GM18519 (cell line): ENCODE data around the gene CCDC170.

Source experiments
- ATAC-seq: cut with Tn5 transposase; IDR thresholded peaks from one replicate; pipeline ENCODE4 v1.9.1; 2021; ENCODE audit warnings: mild to moderate bottlenecking, moderate library complexity; ENCODE audit not compliant: unreplicated experiment, low FRiP score

The CCDC170 gene

GRCh38 chr6:151641028-151641427 lies 147.2 kb downstream of the CCDC170 start:
- ATAC-seq: no peak

DNA sequence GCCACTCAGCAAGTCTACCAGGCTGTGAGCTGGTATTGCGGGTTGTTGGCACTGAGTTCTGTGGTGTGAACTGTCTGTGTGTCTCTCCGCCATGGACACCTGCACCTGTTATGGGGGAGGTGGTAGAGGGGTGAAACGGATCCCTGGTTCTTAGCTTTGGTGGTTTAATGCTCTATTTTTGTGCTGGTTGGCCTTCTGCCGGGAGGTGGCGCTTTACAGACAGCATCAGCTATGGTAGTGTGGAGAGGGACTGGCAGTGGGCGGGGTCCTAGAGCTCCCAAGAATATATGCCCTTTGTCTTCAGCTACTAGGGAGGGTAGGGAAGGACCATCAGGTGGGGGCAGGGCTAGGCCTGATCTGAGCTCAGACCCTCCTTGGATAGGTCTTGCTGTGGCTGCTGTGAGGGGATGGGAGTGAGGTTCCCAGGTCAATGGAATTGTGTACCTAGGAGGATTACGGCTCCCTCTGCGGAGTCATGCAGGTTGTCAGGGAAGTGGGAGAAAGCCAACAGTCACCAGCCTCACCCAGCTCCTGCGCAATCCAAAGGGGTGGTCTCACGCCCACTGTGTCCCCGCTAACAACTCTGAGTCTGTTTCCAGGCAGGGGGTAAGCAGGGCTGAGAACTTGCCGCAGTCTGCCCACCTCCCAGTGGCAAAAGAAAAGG lies 154.3 kb downstream of the CCDC170 start:
- ATAC-seq: no peak

- ATAC-seq: no peak
Measured at GRCh38 chr6:151649835-151650234, 156.0 kb downstream of the CCDC170 start.

GRCh38 chr6:151651639-151652038 lies 157.8 kb downstream of the CCDC170 start:
- no peak for ATAC-seq

GRCh38 chr6:151652325-151652724 lies 158.5 kb downstream of the CCDC170 start:
- ATAC-seq: no peak

- ATAC-seq: no peak
Measured at GRCh38 chr6:151655099-151655498, 161.3 kb downstream of the CCDC170 start.

DNA sequence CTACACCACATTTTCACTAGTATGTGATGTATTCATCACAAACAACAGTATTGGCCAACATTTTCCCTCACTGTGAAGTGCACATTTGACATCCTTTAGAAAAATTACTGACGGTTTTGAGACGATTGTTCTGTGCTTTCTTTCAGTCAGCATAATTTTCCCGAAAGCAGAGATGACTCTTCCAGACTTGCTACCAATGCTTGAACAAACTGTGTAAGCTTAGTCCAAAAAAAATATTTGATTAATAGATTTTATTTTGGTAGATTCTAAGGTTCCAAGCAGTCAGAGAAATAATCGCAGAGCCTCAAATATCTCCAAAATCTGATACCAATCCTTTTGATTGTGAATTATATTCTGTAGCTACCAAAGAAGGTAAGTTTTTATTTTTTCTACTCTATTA lies 162.6 kb downstream of the CCDC170 start:
- no peak for ATAC-seq

DNA sequence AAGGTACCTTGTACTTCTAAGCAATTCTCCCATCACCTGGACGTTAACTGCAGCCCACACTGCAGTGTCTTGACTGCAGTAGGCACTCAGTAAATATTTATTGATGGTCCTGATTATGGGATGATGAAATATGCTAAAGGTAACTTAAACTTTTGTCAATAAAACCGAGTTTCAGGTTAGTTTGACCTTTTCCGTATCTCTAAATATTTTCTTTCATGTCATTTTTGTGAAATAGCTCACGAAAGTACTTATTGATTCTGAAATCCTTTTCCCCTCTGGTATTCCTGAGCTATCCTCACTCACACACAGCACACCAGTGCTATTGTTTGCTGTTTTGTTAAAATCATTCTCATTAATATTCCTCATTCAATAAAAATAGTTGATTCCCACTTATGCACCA lies 164.3 kb downstream of the CCDC170 start:
- no peak for ATAC-seq

GRCh38 chr6:151659212-151659611 lies 165.4 kb downstream of the CCDC170 start:
- ATAC-seq: no peak

- ATAC-seq: no peak
Measured at GRCh38 chr6:151661509-151661908, 167.7 kb downstream of the CCDC170 start.

GRCh38 chr6:151661928-151662327 lies 168.1 kb downstream of the CCDC170 start:
- ATAC-seq: no peak

DNA sequence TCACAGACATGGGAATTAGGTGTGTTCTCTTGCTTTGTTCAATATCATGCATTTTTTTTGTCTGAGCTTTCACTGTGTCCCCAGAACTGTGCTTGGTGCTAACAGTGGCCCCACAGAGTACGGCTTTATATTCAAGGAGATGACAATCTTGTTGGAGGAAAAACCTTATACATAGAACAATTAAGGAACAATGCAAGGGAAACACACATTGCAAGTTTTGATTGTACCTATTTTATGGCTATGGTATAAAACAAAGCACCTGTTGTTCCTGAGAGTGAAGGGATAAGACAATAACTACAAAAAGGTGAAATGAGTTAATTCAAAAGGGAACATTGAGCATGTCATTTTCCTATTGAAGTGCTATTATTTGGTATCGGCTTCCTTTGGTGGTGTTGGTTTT lies 169.7 kb downstream of the CCDC170 start:
- ATAC-seq: no peak

GRCh38 chr6:151664390-151664789 lies 170.6 kb downstream of the CCDC170 start:
- ATAC-seq: no peak

GRCh38 chr6:151665329-151665728 lies 171.5 kb downstream of the CCDC170 start:
- no peak for ATAC-seq

DNA sequence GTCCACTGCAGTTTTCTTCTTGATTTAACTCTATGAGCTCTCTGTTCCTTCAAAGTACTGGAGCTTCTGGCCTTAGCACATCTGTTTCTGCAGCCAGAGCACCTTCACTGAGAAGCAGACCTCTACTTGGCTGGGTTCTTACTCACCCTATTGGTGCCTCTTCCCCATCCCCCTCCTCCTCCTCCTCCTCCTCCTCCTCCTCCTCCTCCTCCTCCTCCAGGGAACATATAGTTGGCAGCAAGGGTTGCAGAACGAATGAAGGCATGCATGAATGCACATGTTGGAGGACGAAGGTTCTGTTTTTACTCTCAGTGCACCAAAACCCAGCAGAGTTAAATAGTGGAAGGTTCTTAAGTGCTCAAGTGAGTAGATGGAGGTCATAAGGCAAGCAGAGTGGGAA lies 172.7 kb downstream of the CCDC170 start:
- no peak for ATAC-seq

DNA sequence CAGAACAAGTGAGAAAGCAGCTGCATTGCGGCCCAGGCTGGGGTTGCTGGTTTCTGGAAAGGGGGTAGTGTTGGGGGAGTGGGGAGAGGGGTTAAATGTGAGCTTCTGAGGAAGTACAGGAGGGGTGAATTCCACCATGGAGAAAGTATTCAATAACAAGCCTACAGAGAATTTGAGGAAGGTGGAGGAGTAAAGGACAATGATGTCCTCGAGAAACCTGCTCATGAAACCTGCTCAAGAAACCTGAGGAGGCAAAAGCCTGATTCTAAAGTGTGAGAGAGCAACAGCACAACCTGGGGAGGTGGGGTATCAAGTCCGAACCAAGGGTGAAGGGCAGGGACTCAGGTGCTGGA lies 175.4 kb downstream of the CCDC170 start:
- ATAC-seq: no peak

GRCh38 chr6:151670116-151670515 lies 176.3 kb downstream of the CCDC170 start:
- no peak for ATAC-seq
